Colonic mucosa (tissue), 4 donors: ENCODE results near the gene BPIFA1. TPM values are rescaled to one million over a fixed set of nuclear protein-coding genes. Genes with fewer than 3 reads are reported as not detected.

ENCODE experiments used
- DNase-seq: peaks from one replicate; pipeline ENCODE4 v3.0.0-alpha.2; 2020
- H3K27ac ChIP-seq: fragments of 200-600 bp; one replicate; pipeline ENCODE4 v1.8.0; 2021
- H3K27me3 ChIP-seq: fragments of 200-600 bp; one replicate; pipeline ENCODE4 v1.8.0; 2021
- H3K36me3 ChIP-seq: fragments of 200-600 bp; one replicate; pipeline ENCODE4 v1.8.0; 2021
- H3K4me1 ChIP-seq: fragments of 200-600 bp; one replicate; pipeline ENCODE4 v1.8.0; 2021; ENCODE audit warnings: mild to moderate bottlenecking
- H3K4me3 ChIP-seq: fragments of 200-600 bp; one replicate; pipeline ENCODE4 v1.8.0; 2021
- H3K9ac ChIP-seq, 2 donors: one replicate each; pipeline ENCODE4 v1.7.0; 2013; ENCODE audit warnings: control low read depth in 2 of 2, low read depth in 2 of 2, low read length in 2 of 2
- H3K9me3 ChIP-seq: fragments of 200-600 bp; one replicate; pipeline ENCODE4 v1.8.0; 2021
- CTCF ChIP-seq: fragments of 200-600 bp; IDR thresholded peaks from one replicate; pipeline ENCODE4 v1.8.0; 2022; ENCODE audit warnings: antibody characterized with exemption, mild to moderate bottlenecking
- intact Hi-C: fragments of 100-400 bp; cut with DNase I; formaldehyde crosslinking; loops from one replicate; pipeline ENCODE4 v1.14.1; 2022
- total RNA-seq, 2 donors: library from RNA; stranded (reverse); fragmentation: NEBNext Ultra II Directional in 1 of 2; extraction: Animal tissue kit (Norgen Biotek cat#: 25700) in 1 of 2; gene quantifications; one replicate each; pipeline ENCODE4 v1.2.1, GENCODE V29; 2021
- donor health status: healthy.
- donor health status: DM: no; HTN: no; CAD: no.
- donor health status: DM: no; HTN: no; CAD: no.

Gene BPIFA1
- total RNA-seq, 2 donors from 2014 or later, result not detected

GRCh38 chr20:33280775-33281174, 45.0 kb downstream of the BPIFA1 start:
- intact Hi-C loops, result no loop called here

GRCh38 chr20:33281550-33282146, 45.9 kb downstream of the BPIFA1 start:
- Histone ChIP-seq H3K9me3 (no peaks in the 10 kb centered on the region), H3K27ac (no peak overlapping the region), H3K4me3 (no peak overlapping the region), H3K9ac (no peak overlapping the region), H3K27me3 (no peaks in the 10 kb centered on the region), H3K4me1 (no peaks in the 10 kb centered on the region), H3K36me3 (no peaks in the 10 kb centered on the region)
- no peak for DNase-seq
- intact Hi-C loops, result no loop called here
- no peak for TF ChIP-seq CTCF

More at GRCh38 chr20:33280775-33281174, 45.0 kb downstream of the BPIFA1 start:
- Histone ChIP-seq H3K9me3 (no peaks in the 10 kb centered on the region), H3K4me3 (no peak overlapping the region), H3K9ac (no peak overlapping the region), H3K4me1 (no peaks in the 10 kb centered on the region), H3K27ac (no peak overlapping the region), H3K36me3 (no peaks in the 10 kb centered on the region), H3K27me3 (no peaks in the 10 kb centered on the region)
- TF ChIP-seq CTCF, result no peak
- DNase-seq, result no peak

GRCh38 chr20:33282196-33282934, 46.6 kb downstream of the BPIFA1 start:
- Histone ChIP-seq H3K9ac (no peak overlapping the region), H3K4me3 (no peak overlapping the region), H3K36me3 (no peaks in the 10 kb centered on the region), H3K9me3 (no peaks in the 10 kb centered on the region), H3K4me1 (no peaks in the 10 kb centered on the region), H3K27me3 (no peaks in the 10 kb centered on the region), H3K27ac (no peak overlapping the region)
- no peak for TF ChIP-seq CTCF
- no peak for DNase-seq
- intact Hi-C loops, result no loop called here

GRCh38 chr20:33282991-33283555, 47.3 kb downstream of the BPIFA1 start, which contains the start of gene BPIFB1:
Gene BPIFB1 (plus strand): TSS chr20:33283214. CDS start chr20:33286074, 2,860 bp downstream.
- no peak within 1 kb of the TSS for H3K9ac ChIP-seq
- no peak for TF ChIP-seq CTCF
- H3K27ac ChIP-seq, result no peak within 1 kb of the TSS
- no peaks in the 10 kb centered on the region for H3K27me3 ChIP-seq
- no peak for DNase-seq
- H3K36me3 ChIP-seq, result no peaks in the 10 kb centered on the region
- intact Hi-C loops, result no loop called here
- no peaks in the 10 kb centered on the region for H3K4me1 ChIP-seq
- no peak within 1 kb of the TSS for H3K4me3 ChIP-seq
- no peaks in the 10 kb centered on the region for H3K9me3 ChIP-seq

GRCh38 chr20:33284284-33284683, 48.5 kb downstream of the BPIFA1 start:
- no peak for DNase-seq
- no peak overlapping the region for H3K4me3 ChIP-seq
- H3K27me3 ChIP-seq, result no peaks in the 10 kb centered on the region
- TF ChIP-seq CTCF, result no peak
- no peaks in the 10 kb centered on the region for H3K4me1 ChIP-seq
- no peaks in the 10 kb centered on the region for H3K9me3 ChIP-seq
- no peaks in the 10 kb centered on the region for H3K36me3 ChIP-seq
- no peak overlapping the region for H3K27ac ChIP-seq
- intact Hi-C loops, result no loop called here
- no peak overlapping the region for H3K9ac ChIP-seq
